Occipital lobe (tissue), 2 donors: ENCODE measurements around the gene KIR3DL2. TPM values are rescaled to one million over a fixed set of nuclear protein-coding genes. Genes with fewer than 3 reads are reported as not detected.
"Not testable (repeated sequence)": the region's sequence is repeated elsewhere in the genome, so short reads cannot be mapped to it uniquely, and the experiment has no call there.

ENCODE experiments used
- DNase-seq: peaks from one replicate; lab custom pipeline; 2025; lab: John Stamatoyannopoulos, UW
- total RNA-seq: library from RNA; depleted of rRNA; stranded (reverse); fragments of >200 nt; gene quantifications from one replicate; pipeline ENCODE4 v1.2.3, GENCODE V29; 2014

Gene KIR3DL2
- total RNA-seq, 1 donor from 2014 or later: not detected

GRCh38 chr19:54871696-54872095 lies 21.5 kb downstream of the KIR3DL2 start:
- DNase-seq: no peak

- DNase-seq: no peak
These were observed 23.7 kb downstream of the KIR3DL2 start, which contains the start of gene FCAR for GRCh38 chr19:54873990-54874389. Gene FCAR, plus strand, starts transcription at chr19:54874235. Its CDS starts 55 bp downstream, at chr19:54874290.

GRCh38 chr19:54875506-54875905 lies 25.3 kb downstream of the KIR3DL2 start:
- no peak for DNase-seq

GRCh38 chr19:54877471-54877870 lies 27.2 kb downstream of the KIR3DL2 start:
- DNase-seq: no peak

- no peak for DNase-seq
These were observed 31.6 kb downstream of the KIR3DL2 start for GRCh38 chr19:54881884-54882283.

- no peak for DNase-seq
These were observed 32.5 kb downstream of the KIR3DL2 start for GRCh38 chr19:54882758-54883157.

- no peak for DNase-seq
These were observed 33.0 kb downstream of the KIR3DL2 start for GRCh38 chr19:54883228-54883627.

GRCh38 chr19:54888239-54888638 lies 38.0 kb downstream of the KIR3DL2 start:
- DNase-seq: no peak

- DNase-seq: no peak
These were observed 39.3 kb downstream of the KIR3DL2 start for GRCh38 chr19:54889566-54889965.

- DNase-seq: no peak
These were observed 43.2 kb downstream of the KIR3DL2 start for GRCh38 chr19:54893406-54893805.

GRCh38 chr19:54894106-54894505 lies 43.9 kb downstream of the KIR3DL2 start:
- DNase-seq: not testable (repeated sequence)

- DNase-seq: no peak
These were observed 45.8 kb downstream of the KIR3DL2 start for GRCh38 chr19:54896036-54896435.

GRCh38 chr19:54898685-54899084 lies 48.4 kb downstream of the KIR3DL2 start:
- DNase-seq: not testable (repeated sequence)

GRCh38 chr19:54899646-54900045 lies 49.4 kb downstream of the KIR3DL2 start:
- DNase-seq: not testable (repeated sequence)

- not testable (repeated sequence) for DNase-seq
These were observed 50.9 kb downstream of the KIR3DL2 start for GRCh38 chr19:54901153-54901552.

- DNase-seq: no peak
These were observed 51.8 kb downstream of the KIR3DL2 start for GRCh38 chr19:54902061-54902460.

GRCh38 chr19:54903303-54903702 lies 53.1 kb downstream of the KIR3DL2 start:
- no peak for DNase-seq

- not testable (repeated sequence) for DNase-seq
These were observed 54.0 kb downstream of the KIR3DL2 start for GRCh38 chr19:54904261-54904660.

GRCh38 chr19:54905421-54905802 lies 55.2 kb downstream of the KIR3DL2 start:
- no peak for DNase-seq

GRCh38 chr19:54905803-54906511 lies 55.7 kb downstream of the KIR3DL2 start, which contains the start of gene NCR1:
Gene NCR1, plus strand, starts transcription at chr19:54906148. Its CDS starts 40 bp downstream, at chr19:54906188.
- no peak for DNase-seq

GRCh38 chr19:54906819-54907218 lies 56.6 kb downstream of the KIR3DL2 start:
- DNase-seq: no peak

- not testable (repeated sequence) for DNase-seq
These were observed 57.7 kb downstream of the KIR3DL2 start for GRCh38 chr19:54907899-54908298.
